Lower leg skin (tissue), 4 donors: ENCODE measurements around the gene CBL. TPM values are rescaled to one million over a fixed set of nuclear protein-coding genes. Genes with fewer than 3 reads are reported as not detected.

ENCODE experiments used
- DNase-seq, 2 donors: peaks; one replicate each; pipeline ENCODE4 v3.0.0-alpha.2; 2019; ENCODE audit warnings: low spot score in 2 of 2
- H3K4me3 ChIP-seq: fragments of 200-600 bp; sonication (generic); 2 replicates; pipeline ENCODE4 v1.5.1; 2017; ENCODE audit warnings: mild to moderate bottlenecking, low read depth; ENCODE audit not compliant: poor library complexity, severe bottlenecking
- POLR2A ChIP-seq, 2 donors: fragments of 450-650 bp; IDR thresholded peaks; one replicate each; pipeline ENCODE4 v1.6.1; 2016 to 2017; ENCODE audit warnings: antibody characterized with exemption in 2 of 2, mild to moderate bottlenecking in 1 of 2, moderate library complexity in 1 of 2
- WGBS, 2 donors: methylation state at CpG; one replicate each; pipeline ENCODE4 v1.1.5; 2018; 5-methylcytosine and 5-hydroxymethylcytosine counted together
- intact Hi-C: fragments of 100-400 bp; cut with DNase I; formaldehyde crosslinking; loops from one replicate; pipeline ENCODE4 v1.15.0; 2023; ENCODE audit warnings: low total_unique reads
- total RNA-seq, 4 donors: library from RNA; depleted of rRNA; stranded (reverse); fragments of >200 nt; gene quantifications; one replicate each; pipeline ENCODE4 v1.1.0, GENCODE V29; 2016
- TF ChIP-seq, protein P1 (sequence below), 3 donors: fragments of 450-650 bp; IDR thresholded peaks; one replicate each; pipeline ENCODE4 v1.5.1; 2016; ENCODE audit warnings: antibody characterized with exemption in 3 of 3, mild to moderate bottlenecking in 3 of 3, moderate library complexity in 2 of 3

Gene CBL
- total RNA-seq, 4 donors from 2014 or later: 11.7 to 14.6 (median 14.0) TPM

DNA sequence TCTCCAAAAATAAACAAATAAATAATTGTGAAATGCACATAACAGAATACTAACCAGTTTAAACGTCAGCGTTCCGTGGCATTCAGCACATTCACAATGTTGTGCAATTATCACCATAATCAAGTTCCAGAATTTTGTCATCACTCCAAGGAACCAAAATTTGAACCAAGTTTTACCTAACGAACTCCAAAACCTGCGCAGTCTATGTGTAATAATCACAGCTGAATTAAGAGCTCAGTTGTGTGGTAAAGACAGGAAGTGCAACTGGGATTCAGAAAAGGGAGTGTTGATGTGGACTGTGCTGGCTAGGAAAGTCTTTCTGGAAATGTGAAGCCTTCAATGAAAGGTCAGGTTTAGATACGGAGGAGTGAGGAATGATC, 116.2 kb downstream of the CBL start:
- no peak for DNase-seq
- intact Hi-C loops: loop anchor here (5.0 to 10.0 kb wide), 2 partner anchors 118 to 360 kb away; partner anchors contain the start of gene CBL
- 59% methylated on average over 6 of the region's 6 CpGs for WGBS, 2 donors
- TF ChIP-seq, protein P1, sequence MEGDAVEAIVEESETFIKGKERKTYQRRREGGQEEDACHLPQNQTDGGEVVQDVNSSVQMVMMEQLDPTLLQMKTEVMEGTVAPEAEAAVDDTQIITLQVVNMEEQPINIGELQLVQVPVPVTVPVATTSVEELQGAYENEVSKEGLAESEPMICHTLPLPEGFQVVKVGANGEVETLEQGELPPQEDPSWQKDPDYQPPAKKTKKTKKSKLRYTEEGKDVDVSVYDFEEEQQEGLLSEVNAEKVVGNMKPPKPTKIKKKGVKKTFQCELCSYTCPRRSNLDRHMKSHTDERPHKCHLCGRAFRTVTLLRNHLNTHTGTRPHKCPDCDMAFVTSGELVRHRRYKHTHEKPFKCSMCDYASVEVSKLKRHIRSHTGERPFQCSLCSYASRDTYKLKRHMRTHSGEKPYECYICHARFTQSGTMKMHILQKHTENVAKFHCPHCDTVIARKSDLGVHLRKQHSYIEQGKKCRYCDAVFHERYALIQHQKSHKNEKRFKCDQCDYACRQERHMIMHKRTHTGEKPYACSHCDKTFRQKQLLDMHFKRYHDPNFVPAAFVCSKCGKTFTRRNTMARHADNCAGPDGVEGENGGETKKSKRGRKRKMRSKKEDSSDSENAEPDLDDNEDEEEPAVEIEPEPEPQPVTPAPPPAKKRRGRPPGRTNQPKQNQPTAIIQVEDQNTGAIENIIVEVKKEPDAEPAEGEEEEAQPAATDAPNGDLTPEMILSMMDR (IDR thresholded peaks at IDR 0.05): no peak
- H3K4me3 ChIP-seq: no peak overlapping the region

DNA sequence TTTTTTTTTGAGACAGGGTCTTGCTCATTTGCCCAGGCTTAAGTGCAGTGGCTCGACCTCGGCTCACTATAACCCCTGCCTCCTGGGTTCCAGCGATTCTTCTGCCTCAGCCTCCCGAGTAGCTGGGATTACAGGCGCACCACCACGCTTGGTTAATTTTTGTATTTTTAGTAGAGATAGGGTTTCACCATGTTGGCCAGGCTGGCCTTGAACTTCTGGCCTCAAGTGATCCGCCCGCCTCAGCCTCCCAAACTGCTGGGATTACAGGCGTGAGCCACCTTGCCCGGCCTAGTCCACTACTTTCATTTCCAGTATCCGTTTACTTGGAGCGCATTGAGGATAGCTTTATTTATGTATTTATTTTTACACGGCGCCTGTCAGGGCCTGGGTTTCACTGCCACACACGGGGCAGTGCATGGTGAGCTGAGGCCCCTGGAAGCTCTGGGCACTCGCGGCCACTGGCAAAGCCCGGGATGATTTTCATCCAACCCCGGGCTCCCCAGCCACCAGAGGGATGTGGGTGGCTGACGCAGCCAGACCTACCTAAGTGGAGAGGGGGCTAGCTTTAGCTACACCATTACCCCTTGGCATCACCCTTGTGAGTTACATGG, 116.9 kb downstream of the CBL start:
- 89 to 91% methylated on average over 20 of the region's 20 CpGs for WGBS, 2 donors
- no peak for TF ChIP-seq POLR2A (IDR thresholded peaks at IDR 0.05)
- TF ChIP-seq, protein P1 (IDR thresholded peaks at IDR 0.05): no peak
- DNase-seq: peak in 1 of 2 donors; percentile 75
- intact Hi-C loops: loop anchor here (5.0 to 10.0 kb wide), 2 partner anchors 118 to 361 kb away; partner anchors contain the start of gene CBL
- no peak overlapping the region for H3K4me3 ChIP-seq

DNA sequence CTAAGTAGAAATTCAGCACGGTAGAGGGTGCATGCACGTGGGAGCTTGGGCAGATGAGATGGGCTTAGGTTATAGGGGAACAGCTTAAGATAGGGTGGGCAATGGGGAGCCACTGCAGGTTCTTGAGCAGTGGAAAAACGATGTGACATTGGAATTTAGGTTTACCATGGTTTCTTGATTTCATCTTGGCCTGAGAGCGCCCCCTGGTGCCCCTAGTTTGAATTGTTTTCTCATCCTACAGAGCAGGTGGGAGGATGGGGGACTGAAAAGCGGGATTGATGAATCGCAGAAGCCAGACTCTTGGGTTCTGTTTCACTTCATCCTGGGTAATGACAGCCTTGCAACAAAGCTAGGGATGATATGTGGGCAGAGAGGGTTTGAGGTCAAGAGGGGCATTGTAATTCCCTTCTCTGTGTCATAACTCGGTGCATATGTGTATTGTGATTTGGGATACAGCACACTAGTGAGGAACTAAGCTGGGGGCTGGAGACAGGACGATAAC, 117.4 kb downstream of the CBL start:
- no peak overlapping the region for H3K4me3 ChIP-seq
- DNase-seq: peak in 1 of 2 donors; percentile 94
- WGBS, 2 donors: 19 to 22% methylated on average over 8 of the region's 8 CpGs
- TF ChIP-seq, protein P1 (IDR thresholded peaks at IDR 0.05): peak in 1 of 3 donors; percentile 46
- no peak for TF ChIP-seq POLR2A (IDR thresholded peaks at IDR 0.05)
- intact Hi-C loops: loop anchor here (5.0 to 10.0 kb wide), 2 partner anchors 119 to 361 kb away; partner anchors contain the start of gene CBL

DNA sequence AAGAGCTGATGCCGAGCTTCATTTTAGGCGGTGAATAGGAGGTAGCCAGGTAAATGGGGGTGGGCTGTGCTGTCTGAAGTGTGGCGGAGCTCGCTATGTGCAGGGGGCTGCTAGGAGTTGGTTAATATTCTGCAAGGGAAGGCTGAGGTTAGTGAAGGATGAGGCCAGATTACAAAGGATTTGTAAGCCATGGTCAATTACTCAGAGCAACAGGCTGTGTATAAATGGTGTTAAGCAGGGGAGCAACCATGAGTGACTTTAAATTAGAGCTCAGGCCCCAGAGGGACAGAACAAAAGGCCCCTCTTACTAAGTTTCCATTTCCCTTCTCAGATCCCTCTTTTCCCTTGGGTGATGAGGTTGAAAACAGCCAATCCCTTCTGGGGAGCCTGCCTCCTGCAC, 118.0 kb downstream of the CBL start:
- no peak for TF ChIP-seq POLR2A (IDR thresholded peaks at IDR 0.05)
- TF ChIP-seq, protein P1 (IDR thresholded peaks at IDR 0.05): no peak
- H3K4me3 ChIP-seq: no peak overlapping the region
- intact Hi-C loops: loop anchor here (5.0 to 10.0 kb wide), 2 partner anchors 119 to 362 kb away; partner anchors contain the start of gene CBL
- no peak for DNase-seq
- 71% methylated on average over 4 of the region's 4 CpGs for WGBS, 2 donors

DNA sequence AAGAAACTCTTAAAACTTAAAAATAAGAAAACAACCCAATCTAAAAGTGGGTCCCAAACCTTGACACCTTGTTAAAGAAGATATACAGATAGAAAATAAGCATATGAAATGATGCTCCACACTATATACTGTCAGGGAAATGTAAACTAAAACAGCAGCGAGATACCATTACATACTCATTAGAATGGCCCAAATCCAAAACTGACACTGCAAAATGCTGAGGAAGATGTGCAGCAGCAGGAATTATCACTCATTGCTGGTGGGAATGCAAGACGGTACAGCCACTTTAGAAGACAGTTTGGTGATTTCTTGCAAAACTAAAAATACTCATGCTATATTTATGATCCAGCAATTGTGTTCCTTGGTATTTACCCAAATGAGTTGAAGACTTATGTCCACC, 123.2 kb downstream of the CBL start:
- 62 to 67% methylated on average over 2 of the region's 2 CpGs for WGBS, 2 donors
- intact Hi-C loops: loop anchor here (10.0 kb wide), 1 partner anchor 125 kb away; the partner anchor contains the start of gene CBL
- TF ChIP-seq, protein P1 (IDR thresholded peaks at IDR 0.05): no peak
- no peak for TF ChIP-seq POLR2A (IDR thresholded peaks at IDR 0.05)
- no peak overlapping the region for H3K4me3 ChIP-seq
- DNase-seq: no peak
